Measurements from ENCODE around the gene SPSB3. TPM values are rescaled to one million over a fixed set of nuclear protein-coding genes. Genes with fewer than 3 reads are reported as not detected.

The SPSB3 gene
- total and polyA plus RNA-seq, 12 donors = 8.3 to 297 (median 107) TPM

GRCh38 chr16:1830213-1830612 lies 47.8 kb upstream of the SPSB3 start:
- peak in 1 of 7 donors; percentile 56 for DNase-seq
- WGBS, 4 donors = 30 to 55% (median 41%) methylated on average over 3 of the region's 3 CpGs
- H3K4me1 ChIP-seq (replicated peaks in 1 of 2) = peaks cover 31 to 40% of the 10 kb centered on the region in 2 donors
- intact Hi-C loops (cut with DNase I) = no loop called here
- TF ChIP-seq POLR2A (IDR thresholded peaks at IDR 0.05) (no peak), CTCF (IDR thresholded peaks at IDR 0.05) (no peak)
- H3K27me3 ChIP-seq = no peaks in the 10 kb centered on the region
- H3K27ac ChIP-seq = peak overlapping the region in 1 of 5 donors; percentile 75
- no peaks in the 10 kb centered on the region for H3K9me3 ChIP-seq (replicated peaks in 1 of 3)
- H3K36me3 ChIP-seq (replicated peaks in 1 of 2) = no peaks in the 10 kb centered on the region
- no peak overlapping the region for H3K4me3 ChIP-seq

- peaks cover 40 to 54% of the 10 kb centered on the region in 2 donors for H3K4me1 ChIP-seq (replicated peaks in 1 of 2)
- H3K36me3 ChIP-seq (replicated peaks in 1 of 2) = no peaks in the 10 kb centered on the region
- H3K4me3 ChIP-seq = no peak overlapping the region
- intact Hi-C loops (cut with DNase I) = loop anchor here in 1 of 2 donors (5.0 kb wide), 1 partner anchor 57 kb away; the partner anchor contains the start of genes EME2, MRPS34 and NME3
- H3K27me3 ChIP-seq = no peaks in the 10 kb centered on the region
- no peak for DNase-seq
- no peak for TF ChIP-seq POLR2A (IDR thresholded peaks at IDR 0.05)
- no peak for TF ChIP-seq CTCF (IDR thresholded peaks at IDR 0.05)
- WGBS, 4 donors = 75 to 81% (median 76%) methylated on average over 10 to 11 of the region's 11 CpGs
- no peaks in the 10 kb centered on the region for H3K9me3 ChIP-seq (replicated peaks in 1 of 3)
- H3K27ac ChIP-seq = peak overlapping the region in 1 of 5 donors; percentile 9
Measured at GRCh38 chr16:1828645-1829410, 46.5 kb upstream of the SPSB3 start.

- Histone ChIP-seq H3K27ac (peak within 1 kb of the TSS; percentile 72 to 98 (median 86)), H3K27me3 (no peaks in the 10 kb centered on the region), H3K4me1 (replicated peaks in 1 of 2) (peaks cover 40 to 59% of the 10 kb centered on the region in 2 donors), H3K4me3 (peak within 1 kb of the TSS; percentile 62 to 99 (median 86)), H3K36me3 (replicated peaks in 1 of 2) (peaks cover 0 to 10% of the 10 kb centered on the region in 2 donors), H3K9me3 (replicated peaks in 1 of 3) (no peaks in the 10 kb centered on the region)
- TF ChIP-seq CTCF (IDR thresholded peaks at IDR 0.05) = peak in 1 of 6 experiments; percentile 3
- TF ChIP-seq POLR2A (IDR thresholded peaks at IDR 0.05) = peak in 1 of 2 donors; percentile 60
- DNase-seq = peak; percentile 93 to 97 (median 95)
- intact Hi-C loops (cut with DNase I) = loop anchor here in 1 of 2 donors (5.0 kb wide), 1 partner anchor 55 kb away; the partner anchor contains the start of genes EME2, MRPS34 and NME3
- WGBS, 4 donors = 1% methylated on average over 25 to 104 of the region's 104 CpGs; no CpG with 5 or more reads in 1 of the 4 donors
Measured at GRCh38 chr16:1826691-1827573, 44.6 kb upstream of the SPSB3 start, which contains the start of the genes FAHD1 and HAGH. FAHD1 (plus strand) TSS chr16:1827206; CDS start chr16:1827239, 33 bp downstream. HAGH (minus strand) TSS chr16:1826825; CDS start chr16:1826787, 38 bp downstream.
